ENCODE data around the gene UGT2B15.
"Not testable (repeated sequence)": the region's sequence is repeated elsewhere in the genome, so short reads cannot be mapped to it uniquely, and the experiment has no call there.

The UGT2B15 gene

GRCh38 chr4:68670479-68670939 is at the start of gene UGT2B15:
UGT2B15 (minus strand) TSS chr4:68670652; CDS start chr4:68670618, 34 bp downstream.
- not testable (repeated sequence) for DNase-seq

DNA sequence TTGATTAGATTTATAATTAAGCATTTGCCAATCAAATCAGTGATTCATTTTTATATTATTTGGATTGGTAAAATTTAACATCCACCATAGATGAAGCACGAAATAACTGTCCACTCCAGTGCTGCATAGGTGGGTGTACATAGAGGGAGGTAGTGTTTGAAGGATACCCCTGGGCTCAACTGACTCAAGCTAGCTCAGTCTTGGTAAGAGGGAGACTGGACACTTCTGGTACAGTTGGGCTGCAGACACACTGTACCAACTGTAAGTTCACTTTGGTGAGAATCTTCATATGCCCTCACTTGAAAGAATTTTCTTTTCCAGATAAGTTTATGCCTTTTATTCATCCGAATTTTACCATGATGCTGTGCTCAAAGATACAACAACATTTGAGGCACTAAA is 48.6 kb upstream of the UGT2B15 start:
- no peak for DNase-seq

GRCh38 chr4:68718447-68719074 is 48.1 kb upstream of the UGT2B15 start:
- DNase-seq = no peak

- DNase-seq = no peak
These were observed 47.5 kb upstream of the UGT2B15 start for GRCh38 chr4:68717999-68718398.

GRCh38 chr4:68714400-68714799 is 43.9 kb upstream of the UGT2B15 start:
- no peak for DNase-seq

DNA sequence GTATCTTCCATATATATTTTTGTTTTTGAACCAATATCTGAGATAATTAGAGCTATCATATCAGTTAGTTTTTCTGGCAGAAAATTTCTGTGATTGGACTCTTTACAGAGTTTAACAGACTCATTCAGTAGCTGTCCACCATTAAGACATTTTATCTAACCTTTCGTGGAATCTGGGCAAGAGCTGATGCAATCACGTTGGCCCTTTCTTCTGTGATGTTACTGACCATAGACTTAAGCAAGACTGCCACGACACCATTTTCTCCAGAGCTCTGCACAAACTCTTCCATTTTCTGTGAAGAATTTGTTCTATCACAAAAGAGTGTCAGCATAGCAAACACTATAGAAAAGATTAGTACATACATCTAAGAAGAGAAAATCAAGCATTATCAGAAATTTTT is 41.8 kb upstream of the UGT2B15 start:
- DNase-seq = no peak

GRCh38 chr4:68708566-68708965 is 38.1 kb upstream of the UGT2B15 start:
- no peak for DNase-seq

GRCh38 chr4:68703168-68703567 is 32.7 kb upstream of the UGT2B15 start:
- not testable (repeated sequence) for DNase-seq

- DNase-seq = no peak
These were observed 29.7 kb upstream of the UGT2B15 start for GRCh38 chr4:68700152-68700551.

- no peak for DNase-seq
These were observed 23.0 kb upstream of the UGT2B15 start for GRCh38 chr4:68693325-68694075.

DNA sequence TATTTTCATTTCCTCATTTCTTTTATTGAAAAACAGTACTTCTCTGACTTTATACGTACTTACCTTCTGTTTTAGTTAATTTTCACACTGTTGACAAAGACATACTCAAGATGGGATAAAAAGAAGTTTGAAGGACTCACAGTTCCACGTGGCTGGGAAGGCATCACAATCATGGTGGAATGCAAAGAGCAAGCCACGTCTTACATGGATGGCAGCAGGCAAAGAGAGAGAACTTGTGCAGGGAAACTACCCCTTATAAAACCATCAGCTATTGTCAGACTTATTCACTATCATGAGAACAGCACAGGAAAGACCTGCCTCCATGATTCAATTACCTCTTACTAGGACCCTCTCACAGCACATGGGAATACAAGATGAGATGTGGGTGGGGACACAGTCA is 20.7 kb upstream of the UGT2B15 start:
- no peak for DNase-seq

DNA sequence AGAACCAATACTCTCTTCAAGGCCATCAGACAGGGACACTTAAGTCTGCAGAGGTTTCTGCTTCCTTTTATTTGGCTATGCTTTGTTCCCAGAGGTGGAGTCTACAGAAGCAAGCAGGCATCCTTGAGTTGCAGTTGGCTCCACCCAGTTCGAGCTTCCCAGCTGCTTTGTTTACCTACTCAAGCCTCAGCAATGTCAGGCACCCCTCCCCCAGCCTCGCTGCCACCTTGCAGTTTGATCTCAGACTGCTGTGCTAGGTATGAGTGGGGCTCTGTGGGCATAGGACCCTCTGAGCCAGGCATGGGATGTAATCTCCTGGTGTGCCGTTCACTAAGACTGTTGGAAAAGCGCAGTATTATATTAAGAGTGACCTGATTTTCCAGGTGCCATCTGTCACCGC is 12.6 kb upstream of the UGT2B15 start:
- no peak for DNase-seq

- not testable (repeated sequence) for DNase-seq
These were observed 10.8 kb upstream of the UGT2B15 start for GRCh38 chr4:68681298-68681697.

- DNase-seq = no peak
These were observed 2.7 kb upstream of the UGT2B15 start for GRCh38 chr4:68673143-68673542.

DNA sequence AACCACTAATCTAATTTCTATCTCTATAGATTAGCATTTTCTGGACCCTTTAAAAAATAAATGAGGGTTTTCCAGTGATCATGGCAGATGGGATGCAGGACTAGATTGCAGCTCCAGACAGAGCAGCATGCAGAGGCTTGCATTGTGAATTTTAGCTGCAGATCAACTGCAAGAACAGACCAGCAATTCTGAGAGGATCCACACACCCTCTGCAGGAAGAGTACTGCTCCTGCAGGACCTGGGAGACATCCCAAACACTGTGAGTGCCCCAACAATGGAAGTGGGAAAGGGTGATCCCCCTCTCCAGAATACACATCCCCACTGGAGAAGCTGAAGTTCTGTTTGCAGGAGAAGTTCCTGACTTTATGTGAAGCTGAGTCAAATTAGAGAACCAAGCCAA is 765 bp upstream of the UGT2B15 start:
- DNase-seq = not testable (repeated sequence)

GRCh38 chr4:68668537-68669163 is 1.8 kb downstream of the UGT2B15 start:
- not testable (repeated sequence) for DNase-seq

- DNase-seq = not testable (repeated sequence)
These were observed 2.9 kb downstream of the UGT2B15 start for GRCh38 chr4:68667551-68667950.

- DNase-seq = not testable (repeated sequence)
These were observed 5.7 kb downstream of the UGT2B15 start for GRCh38 chr4:68664721-68665120.

GRCh38 chr4:68662836-68663574 is 7.4 kb downstream of the UGT2B15 start:
- DNase-seq = not testable (repeated sequence)

DNA sequence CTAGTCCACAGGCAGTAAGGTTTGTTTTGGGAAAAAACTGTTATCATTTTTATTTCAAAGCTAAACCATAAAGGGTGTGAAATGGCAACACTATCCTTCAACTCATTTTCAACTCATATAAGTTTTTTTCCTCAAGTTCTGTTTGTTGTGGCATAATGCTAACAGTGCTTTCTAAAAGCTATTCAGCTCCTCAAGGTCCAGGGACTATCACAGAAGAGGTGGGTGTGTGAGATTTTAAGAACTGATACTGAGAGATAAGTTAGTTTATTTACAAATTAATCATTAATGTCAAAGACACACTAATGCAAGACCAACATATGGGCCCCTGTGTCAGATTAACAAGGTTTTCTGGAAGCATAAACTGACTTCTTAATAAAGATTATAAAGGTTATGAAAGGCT is 11.8 kb downstream of the UGT2B15 start:
- DNase-seq = no peak

DNA sequence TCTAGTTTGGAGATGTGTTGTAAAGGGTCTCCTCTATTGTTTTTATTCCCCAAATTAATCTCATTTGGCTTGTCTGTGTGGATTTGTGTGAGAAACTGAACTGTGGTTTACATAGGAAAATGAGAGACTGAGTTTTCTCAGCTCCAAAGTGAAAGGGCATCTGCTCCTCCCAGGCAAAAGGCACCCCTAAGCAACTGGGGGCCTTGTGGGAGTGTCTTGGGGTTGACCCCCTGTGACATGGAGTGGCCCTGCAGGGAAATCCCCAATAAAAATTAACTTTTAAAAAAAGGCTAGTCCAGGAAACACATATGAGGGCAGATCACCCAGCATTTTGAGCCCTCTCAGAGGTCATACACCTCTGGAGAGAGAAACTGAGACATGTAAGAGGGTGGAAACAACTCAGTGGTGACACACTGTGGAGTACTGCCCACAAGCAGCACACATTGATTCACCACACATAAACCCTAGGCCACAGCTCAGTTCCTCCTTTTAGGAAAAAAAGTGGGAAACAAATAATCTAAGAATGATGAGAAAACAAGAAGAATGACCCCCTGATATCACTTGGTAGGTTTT is 13.3 kb downstream of the UGT2B15 start:
- DNase-seq = not testable (repeated sequence)

- DNase-seq = not testable (repeated sequence)
These were observed 13.9 kb downstream of the UGT2B15 start for GRCh38 chr4:68656445-68656973.
